HG03442 (cell line): ENCODE results near the gene TET3.

Experiments used
- ATAC-seq: cut with Tn5 transposase; IDR thresholded peaks from one replicate; pipeline ENCODE4 v1.9.1; 2021; ENCODE audit warnings: mild to moderate bottlenecking, moderate library complexity; ENCODE audit not compliant: unreplicated experiment

The TET3 gene

DNA sequence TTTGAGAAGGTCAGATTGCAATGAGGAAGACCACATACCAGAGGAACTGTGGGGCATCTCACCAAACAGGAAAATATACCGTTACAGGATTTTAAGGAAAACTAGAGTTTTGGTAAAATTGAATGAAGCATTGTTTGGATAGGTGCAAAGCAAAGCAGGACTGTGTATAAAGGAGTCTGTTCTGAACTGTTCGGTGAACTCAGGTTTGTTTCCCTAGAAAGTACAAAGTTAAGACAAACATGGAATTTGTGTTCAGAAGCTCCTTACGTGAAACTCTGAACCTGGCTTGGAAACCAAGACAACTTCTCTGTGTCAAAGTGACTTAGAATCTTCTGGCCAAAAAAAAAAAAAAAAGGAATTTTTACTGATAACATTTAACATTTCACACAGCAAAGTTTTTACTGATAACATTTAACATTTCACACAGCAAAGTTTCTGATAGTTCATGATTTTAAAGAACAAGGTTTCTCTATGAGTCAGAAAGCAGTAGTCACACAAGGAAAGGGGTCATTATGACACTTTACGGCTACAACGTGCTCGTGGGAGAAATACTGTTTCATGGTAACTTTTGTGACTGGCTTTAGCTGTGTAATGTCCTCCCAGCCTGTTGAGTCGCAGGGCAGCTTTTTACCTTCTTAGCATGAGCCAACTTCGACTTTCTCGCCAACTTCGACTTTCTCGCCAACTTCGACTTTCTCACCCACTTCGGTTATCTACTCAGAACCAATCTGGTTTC is 21.2 kb upstream of the TET3 start:
- ATAC-seq = peak; percentile 76

DNA sequence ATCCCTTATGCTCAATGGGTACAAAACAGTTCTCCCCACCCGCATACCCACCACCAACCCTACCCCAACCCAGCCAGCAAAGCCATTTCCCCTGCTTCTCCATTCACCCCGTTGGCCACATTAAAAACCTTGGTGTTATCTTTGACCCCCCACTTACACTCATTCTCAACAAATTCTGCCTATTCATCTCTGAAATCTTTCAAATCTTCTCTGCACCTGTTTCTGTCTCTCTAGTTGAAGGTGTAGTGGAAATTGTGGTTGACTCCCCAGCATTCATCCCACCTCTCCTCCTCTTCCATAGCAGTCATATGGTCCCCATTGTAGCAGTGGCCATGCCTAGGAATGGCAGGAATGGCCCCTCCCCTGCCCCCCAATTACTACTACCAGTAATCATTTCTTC is 20.5 kb upstream of the TET3 start:
- ATAC-seq = no peak

DNA sequence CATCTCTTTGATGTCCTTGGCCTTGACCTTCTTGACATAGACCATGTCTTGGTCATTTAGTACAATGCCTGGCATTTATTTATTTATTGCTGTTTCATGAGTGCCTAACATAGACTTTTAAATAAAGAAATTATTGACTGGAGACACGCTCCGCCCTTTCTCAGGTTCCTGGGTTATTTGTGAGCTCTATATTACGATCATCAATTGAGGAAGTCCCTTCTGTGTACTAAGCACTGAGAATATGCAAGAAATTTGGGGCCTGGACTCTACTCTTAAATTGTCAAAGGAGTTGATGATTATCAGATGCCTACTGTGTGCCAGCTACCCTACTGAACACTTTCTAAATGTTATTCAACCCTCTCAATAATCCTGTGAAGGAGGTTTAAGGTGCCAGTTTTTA is 19.7 kb upstream of the TET3 start:
- ATAC-seq = no peak

DNA sequence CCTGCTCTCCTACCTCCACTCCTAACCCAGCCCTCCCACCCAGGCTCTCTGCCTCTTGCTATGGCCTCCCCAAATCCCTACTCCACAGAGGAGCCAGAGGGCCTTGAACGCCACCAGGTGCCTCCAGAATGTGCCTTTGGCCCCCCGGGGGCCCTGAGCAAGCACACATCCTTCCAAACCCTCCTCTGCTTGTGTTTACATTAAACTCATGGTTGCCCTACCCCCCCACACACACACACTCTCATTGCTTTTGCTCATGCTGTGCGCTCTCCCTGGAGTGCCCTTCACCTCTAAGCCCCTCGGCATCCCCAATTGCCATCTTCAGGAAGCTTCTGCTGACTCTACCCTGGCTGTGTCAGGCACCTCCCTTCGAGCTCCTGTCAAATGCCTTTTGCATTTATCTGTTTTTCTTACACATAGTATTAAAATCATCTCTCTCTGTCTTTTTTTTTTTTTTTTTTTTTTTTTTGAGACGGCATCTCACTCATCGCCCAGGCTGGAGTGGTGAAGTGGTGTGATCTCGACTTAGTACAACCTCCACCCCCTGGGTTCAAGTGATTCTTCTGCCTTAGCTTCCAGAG is 16.3 kb upstream of the TET3 start:
- no peak for ATAC-seq

DNA sequence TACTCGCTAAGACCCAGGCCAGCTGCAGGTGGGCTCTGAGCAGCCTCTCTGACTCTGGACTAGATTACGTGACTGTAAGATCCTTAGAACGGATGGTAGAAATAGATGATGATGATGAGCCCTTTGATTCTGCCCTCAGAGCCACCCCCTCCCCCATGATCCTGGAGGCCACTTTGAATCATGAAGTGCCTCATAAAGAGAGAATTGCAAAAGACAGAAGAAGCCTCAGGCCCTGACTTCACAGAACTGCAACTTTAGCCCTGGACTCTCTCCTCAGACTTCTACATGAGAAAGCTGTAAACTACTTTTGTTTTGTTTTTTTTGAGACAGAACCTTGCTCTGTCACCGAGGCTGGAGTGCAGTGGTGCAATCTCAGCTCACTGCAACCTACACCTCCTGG is 15.4 kb upstream of the TET3 start:
- ATAC-seq = no peak

DNA sequence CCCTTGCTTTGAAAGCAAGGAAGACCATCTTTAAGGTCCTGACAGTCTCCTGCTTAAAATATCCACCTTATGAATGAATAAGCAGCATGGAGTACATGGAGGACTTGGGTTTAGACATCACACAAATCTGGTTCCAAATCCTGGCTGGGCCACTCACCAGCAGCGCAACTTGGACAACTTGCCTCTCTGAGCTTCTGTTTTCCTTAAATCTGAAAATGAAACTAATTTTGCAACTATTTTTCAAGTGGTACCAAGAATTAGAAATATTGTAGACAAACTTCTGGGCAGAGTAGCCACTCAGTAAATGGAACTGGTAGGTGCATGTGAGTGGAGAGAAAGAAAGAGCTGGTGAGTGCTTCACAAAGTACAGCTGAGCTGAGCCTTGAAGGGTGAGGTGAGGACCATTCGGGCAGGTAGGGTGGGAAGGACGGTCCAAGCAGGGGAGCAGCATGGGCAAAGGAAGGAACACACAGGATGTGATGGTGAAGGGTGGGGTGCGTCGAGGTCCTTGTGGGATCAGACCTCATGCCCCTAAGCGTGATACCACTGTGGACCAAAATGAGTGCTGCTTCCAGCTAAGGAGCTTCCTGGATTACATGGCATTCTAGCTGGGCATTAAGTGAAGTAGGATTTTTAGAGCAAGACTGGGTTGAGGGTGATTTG is 14.4 kb upstream of the TET3 start:
- no peak for ATAC-seq

DNA sequence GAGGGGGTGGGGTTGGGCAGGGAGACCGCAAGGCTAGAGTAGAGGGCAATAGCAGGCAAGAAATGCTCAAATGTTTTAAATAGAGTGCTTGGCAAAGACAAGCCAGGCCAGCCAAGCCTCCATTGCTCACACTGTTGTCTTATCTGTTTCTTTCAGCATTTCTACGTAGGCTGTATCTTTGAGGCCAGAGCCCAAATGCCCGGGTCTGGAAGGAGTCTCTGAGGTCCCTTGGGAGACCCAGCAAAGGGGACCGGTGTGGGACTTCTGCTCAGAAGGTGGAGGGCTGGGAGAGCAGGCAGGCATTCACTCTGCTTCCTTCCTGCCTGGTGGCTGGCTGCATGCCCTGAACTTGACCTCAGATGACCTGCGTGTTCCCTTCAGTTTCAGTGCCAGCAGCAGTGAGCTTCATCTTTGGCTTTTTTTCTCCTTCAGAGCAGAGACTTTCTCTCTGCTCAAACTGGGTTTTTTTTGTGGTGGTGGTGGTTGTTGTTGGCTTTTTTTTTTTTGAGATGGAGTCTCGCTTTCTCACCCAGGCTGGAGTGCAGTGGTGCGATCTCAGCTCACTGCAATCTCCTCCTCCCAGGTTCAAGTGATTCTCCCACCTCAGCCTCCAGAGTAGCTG is 13.7 kb upstream of the TET3 start:
- peak; percentile 73 for ATAC-seq

DNA sequence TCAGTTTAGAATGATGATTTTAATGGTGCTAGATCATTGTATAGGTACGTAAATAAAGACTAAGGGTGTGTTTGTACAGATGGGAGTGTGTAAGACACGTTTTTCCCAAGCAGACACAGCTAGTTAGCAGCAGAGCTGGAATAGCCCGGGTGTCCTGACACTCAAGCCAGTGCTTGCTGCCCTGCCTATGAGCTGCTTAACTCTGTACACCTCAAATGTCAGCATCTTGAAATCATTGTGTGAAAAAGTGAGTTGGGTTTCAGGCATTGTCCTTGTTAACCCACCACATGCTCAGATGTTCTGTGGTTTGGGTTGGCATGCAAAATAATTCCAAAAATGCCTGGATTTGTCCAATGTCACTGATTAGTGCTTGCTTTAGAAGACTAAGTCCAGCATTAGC is 13.0 kb upstream of the TET3 start:
- ATAC-seq = no peak

DNA sequence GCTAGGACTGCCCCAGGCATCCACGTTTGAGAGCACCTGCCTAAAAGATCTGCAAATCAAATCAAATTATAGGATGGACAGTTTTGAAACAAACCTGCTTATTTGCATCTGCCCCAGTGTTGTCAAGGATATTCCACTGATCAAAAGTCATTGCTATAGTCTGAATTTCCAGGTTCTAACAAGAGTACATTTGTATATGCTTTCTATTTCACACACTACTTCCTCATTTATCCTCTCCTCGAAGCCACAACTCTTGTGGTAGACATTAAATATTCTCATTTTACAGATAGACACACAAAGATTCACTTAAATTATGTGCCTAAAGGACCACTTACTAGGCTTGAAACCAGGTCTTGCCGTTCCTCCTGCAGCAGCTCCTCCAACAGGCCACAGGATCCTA is 11.9 kb upstream of the TET3 start:
- ATAC-seq = peak; percentile 40

DNA sequence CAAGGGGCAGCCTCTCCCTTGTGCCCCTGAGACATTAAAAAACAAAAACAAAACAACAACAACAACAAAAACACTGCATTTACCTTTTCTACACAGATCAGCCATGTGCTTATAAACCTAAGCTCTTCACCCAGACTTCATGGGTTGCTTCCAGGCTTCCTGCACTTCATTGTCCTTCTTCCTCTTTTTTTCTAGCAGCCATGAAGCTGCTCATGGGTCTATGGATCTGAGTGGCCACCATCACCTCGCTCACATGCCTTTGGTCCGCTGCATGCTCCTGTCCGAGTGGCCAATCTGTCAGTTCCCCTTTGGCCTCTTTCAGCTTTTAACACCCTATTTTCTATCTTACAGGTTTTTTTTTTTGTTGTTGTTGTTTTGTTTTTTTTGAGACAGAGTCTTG is 9.0 kb upstream of the TET3 start:
- ATAC-seq = no peak

DNA sequence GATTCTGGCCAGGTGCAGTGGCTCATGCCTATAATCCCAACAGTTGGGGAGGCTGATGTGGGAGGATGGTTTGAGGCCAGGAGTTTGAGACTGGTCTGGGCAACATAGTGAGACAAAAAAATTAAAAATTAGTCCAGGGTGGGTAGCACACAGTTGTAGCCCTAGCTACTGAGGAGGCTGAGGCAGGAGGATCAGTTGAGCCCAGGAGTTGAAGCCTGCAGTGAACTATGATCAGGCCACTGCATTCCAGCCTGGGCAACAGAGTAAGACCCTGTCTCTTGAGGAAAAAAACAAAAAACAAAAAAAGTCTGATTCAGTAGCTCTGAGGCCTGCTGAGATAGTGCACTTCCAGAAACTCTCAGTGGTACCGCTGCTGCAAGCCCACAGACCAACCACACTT is 7.9 kb upstream of the TET3 start:
- ATAC-seq = no peak

DNA sequence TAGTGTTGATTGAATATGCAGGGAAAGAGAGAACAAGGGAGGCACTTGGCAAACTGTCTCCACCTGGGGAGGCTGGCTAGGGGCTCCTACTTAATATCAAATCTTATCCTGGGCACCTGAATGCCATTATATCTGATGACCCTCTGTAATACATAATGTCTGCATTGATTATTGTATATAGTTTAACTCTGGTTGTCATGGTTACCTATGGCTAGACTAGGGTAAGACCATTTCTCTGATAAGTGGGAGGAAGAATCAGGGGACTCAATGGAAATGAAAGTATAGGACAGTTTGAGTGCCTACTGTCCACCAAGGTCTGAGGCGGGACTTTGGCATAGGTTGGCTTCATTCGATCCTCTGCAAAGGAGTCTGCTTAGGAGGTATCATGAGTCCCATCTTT is 7.2 kb upstream of the TET3 start:
- no peak for ATAC-seq

DNA sequence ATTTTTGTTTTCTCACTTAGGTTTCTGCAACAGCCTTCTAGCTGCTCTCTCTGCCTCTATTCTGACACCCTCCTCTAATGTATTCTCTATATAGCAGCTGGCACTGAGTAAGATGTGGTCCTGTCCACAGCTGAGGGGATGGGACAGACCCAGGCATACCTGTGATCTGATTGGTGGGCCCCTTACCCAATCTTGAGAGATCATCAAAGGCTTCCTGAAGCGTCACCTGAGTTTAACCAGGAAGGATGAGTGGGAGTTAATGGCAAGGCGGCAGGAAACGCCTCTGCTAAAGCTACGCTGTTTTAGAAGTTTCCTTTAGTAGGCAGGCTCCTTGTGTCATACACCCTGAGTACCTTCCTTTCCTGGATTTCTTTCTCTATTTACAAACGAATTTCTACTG is 5.7 kb upstream of the TET3 start:
- peak; percentile 48 for ATAC-seq

DNA sequence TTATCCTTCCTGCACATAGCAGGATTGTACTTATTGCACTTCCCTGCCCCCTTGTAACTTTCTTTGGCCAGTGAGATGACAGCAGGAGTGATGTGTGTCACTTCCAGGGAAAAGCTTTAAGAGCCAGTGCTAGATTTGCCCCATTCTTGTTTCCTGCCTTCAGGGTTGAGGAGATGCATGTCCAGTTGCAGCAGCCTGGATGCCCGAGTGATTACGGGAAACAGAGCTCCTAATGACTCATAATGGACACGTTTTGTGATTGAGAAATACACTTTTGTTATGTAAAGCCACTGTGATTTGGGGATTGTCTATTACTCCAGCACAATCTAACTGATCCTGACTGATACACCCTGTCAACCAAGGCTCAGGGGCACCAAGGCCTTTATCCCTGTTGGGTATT is 5.0 kb upstream of the TET3 start:
- no peak for ATAC-seq

DNA sequence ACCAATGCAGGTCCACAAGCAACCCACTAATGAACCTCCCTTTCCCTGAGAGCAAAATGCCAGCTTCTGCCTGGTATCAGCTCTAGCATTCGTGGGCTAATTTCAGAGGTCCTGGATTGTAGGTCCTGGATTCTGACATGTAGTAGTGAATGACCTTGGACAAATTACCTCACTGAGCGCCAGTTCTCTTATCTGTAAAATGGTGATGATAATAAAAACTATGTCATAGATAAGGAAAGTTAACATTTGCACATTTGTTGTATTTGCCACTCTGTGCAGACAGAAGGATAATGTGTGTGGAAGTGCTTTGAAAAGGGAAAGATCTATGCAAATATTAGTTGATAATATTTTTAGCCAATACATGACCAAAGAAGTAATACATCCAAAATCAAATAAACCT is 4.1 kb upstream of the TET3 start:
- no peak for ATAC-seq

DNA sequence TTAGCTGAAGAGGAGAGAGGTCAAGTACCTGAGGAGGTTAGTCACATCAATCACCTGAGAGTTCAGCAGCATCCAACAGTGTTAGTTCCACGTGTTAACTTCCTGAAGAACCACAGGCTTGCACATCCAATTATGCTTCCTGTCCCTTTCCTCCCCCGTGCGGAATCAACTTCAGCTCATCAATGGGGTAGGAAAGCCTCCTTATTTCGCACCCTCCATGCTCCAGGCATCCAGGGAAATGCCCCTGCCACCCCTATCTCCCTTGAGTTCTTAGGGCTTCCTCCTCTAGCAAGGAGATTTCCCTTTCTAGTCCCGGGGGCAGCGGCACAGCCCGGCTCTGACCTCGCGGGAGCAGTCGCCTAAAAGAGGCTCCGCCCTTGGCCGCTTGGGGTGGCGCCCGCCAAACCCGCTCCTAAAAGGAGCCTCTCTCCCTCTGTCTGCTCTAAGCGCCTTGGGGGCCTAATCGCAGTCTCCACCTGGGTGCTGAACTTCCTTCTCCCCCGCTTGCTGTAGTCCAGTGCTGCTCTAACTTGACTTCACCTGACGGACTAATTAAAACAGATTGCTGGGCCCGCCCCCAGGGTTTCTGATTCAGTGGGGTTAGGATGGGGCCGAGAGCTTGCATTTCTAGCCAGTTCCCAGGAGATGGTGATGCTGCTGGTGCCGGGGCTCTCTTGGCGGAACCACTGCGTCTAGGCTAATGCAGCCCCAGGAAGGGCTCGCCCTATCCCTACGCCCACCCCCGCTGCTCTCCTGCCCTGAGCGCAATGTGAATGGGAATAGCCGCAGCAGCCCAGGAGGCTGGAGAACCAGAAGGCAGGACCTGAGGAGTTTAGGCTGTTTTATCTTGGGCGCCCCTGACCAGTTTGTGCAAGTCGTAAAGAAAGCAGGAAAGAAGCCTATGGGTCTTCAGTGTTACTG is 3.4 kb upstream of the TET3 start:
- no peak for ATAC-seq

DNA sequence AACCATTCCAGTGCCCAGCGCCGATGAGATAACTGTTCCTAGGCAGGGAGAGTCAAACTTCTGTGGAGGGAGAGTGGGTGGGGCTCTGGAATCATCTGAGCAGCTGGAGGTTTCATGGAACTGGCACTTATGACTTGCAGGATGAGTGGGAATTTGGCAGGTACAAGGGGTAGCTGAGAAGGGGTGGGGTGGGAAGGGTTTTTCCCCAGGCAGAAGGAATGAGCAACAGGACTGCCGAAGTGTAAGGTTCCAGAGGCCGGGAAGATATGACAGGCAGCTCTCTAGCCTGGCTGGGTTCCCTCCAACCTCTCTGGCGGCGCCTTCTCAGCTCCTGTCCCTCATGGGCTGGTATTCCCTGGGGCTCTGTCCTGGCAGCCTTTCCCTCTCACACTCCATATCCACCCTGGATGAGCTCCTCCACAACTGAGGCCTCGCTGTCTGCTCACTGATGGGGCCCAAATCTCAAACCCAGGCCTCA is 2.5 kb upstream of the TET3 start:
- no peak for ATAC-seq

DNA sequence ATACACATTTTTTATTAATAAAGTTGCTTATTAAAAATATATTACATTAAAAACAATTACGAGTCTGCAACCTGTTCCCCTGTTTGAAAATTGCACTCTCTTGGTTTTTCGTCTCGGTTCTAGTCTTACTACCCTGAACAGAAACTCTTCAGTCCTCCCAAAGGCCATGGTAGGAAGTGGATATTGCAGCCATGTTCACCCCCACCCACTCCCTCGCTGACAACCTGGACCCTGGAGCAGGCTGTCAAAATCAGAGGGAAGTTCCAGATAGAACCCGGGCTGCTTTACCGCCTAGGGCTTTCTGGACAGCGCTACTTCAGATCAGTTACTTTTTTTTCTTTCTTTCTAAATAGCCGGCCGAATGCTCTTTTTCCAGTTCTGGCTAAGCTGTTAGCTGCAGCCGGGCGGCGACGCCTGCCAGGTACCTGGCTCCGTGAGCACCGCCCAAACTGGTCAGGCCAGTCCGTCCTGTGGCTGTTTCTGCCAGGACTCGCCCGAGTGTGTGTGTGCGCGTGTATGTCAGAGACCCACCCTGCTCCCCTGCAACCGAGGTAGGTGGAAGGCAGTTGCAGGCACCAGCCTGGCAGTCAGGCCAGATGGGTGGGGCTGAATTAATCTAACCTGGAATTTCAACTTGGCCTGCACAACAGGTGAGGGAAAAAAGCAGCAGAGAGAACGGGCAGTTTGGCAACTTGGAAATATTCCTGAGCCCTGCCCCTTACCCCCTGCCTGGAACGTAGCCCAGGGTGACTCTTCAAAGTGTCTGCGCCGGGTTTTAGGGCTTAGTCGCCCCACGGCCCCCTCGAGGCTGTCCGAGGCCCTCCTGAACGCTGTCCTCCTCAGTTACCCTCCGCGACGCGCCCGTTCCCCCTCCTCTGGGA is 1.1 kb upstream of the TET3 start:
- ATAC-seq = no peak

DNA sequence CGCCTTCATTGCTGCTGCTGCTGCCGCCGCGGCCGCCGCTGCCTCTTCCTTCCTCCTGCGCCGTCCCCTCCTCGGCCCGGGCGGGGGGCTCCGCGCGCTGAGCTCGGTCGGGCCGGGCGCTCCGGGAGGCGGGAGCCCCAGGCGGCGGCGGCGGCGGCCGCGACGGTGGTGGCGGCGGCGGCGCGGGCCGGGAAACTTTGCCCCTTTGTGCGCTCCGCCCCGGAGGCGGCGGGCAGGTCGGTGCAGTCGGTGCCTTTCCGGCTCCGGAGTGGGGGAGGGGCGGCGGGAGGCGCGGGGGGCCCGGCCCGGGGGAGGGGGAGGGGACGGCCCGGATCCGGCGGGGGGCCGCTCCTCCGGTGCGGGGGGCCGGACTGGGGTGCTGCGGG is 205 bp downstream of the TET3 start:
- ATAC-seq = peak; percentile 14
